ENCODE measurements around the gene FAM107B.

- TF ChIP-seq NR2C2 (CRISPR knock-in tag; IDR thresholded peaks at IDR 0.05; ENCODE audit: borderline replicate concordance) (no peak), GMEB2 (CRISPR knock-in tag; IDR thresholded peaks at IDR 0.05; ENCODE audit: low read depth) (no peak), CBFB (CRISPR knock-in tag; IDR thresholded peaks at IDR 0.05) (no peak), POLR2A (IDR thresholded peaks at IDR 0.05; ENCODE audit: insufficient read depth in 1 of 2, low read depth in 2 of 2, low read length in 2 of 2) (no peak), ZFYVE20 (CRISPR knock-in tag; IDR thresholded peaks at IDR 0.05; ENCODE audit: borderline replicate concordance, low read depth) (no peak), REPIN1 (CRISPR knock-in tag; IDR thresholded peaks at IDR 0.05; ENCODE audit: borderline replicate concordance, low read depth) (no peak), FOXP4 (CRISPR knock-in tag; IDR thresholded peaks at IDR 0.05) (no peak), USF2 (IDR thresholded peaks at IDR 0.05; ENCODE audit: low read depth, low read length) (no peak), USF2 (CRISPR knock-in tag; IDR thresholded peaks at IDR 0.05; ENCODE audit: borderline replicate concordance) (no peak)
Measured at GRCh38 chr10:14774214-14774580, 500 bp downstream of the FAM107B start.
